ENCODE data around the gene DENND1A.

The DENND1A gene

DNA sequence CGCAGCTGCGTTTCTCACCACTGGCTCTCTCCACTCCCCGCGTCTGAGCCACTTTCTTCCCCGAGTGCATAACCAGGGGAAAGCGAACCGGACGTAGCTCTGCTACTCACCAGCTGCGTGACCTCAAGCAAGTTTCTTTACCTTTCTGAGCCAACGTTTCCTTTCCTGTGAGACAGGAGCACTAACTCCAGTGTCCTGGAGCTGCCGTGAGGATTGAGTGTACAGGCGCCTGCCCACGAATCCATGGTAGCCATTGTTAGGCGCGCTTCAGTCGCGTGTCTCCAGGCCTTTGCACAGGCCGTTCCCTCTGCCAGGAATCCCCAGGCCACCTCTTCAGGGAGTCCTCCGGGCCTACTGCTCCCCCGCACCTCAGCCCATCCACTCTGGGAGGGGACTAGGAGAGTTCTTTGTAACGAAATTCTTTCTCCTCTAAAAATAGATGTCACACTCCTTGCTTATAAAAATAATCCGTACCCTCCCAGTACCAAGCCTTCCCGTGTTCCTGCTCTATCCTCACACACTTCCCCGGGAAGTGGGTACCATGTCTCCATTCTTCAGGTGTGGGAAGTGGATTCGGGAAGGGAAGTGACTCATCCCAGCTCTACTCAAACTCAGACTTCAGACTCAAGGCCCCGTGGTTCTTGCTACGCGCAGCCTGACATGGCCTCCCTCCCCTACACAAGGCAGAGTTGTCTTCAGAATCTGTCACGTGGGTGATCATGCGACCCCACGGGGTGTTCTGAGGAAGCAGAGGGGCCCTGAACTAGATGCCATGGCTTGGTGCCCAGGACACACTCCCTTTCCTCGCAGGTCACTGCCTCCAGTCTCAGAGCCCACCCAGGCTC is 590.0 kb downstream of the DENND1A start:
- TF ChIP-seq ZNF274 (IDR thresholded peaks at IDR 0.05; ENCODE audit: low read depth, low read length), result no peak
- TF ChIP-seq YY1 (IDR thresholded peaks at IDR 0.05; ENCODE audit: insufficient read depth, insufficient read length), result no peak
- no peak for TF ChIP-seq SUZ12 (IDR thresholded peaks at IDR 0.05; ENCODE audit: extremely low read depth, insufficient read depth, insufficient read length)
- peak overlapping the region; percentile 27 for H3K9ac ChIP-seq (ENCODE audit: insufficient read length, low read depth)
- H3K4me3 ChIP-seq (ENCODE audit: insufficient read length, low read depth), result no peak overlapping the region
- H3K36me3 ChIP-seq (ENCODE audit: insufficient read depth, insufficient read length, low read length), result no peaks in the 10 kb centered on the region
- no peaks in the 10 kb centered on the region for H3K9me3 ChIP-seq (ENCODE audit: insufficient read depth, low read length)
- DNase-seq (ENCODE audit: low read depth, low spot score), result no peak
- peaks cover 18% of the 10 kb centered on the region for H3K4me1 ChIP-seq (ENCODE audit: insufficient read depth, insufficient read length)
- no peaks in the 10 kb centered on the region for H3K27me3 ChIP-seq (ENCODE audit: insufficient read depth, insufficient read length)

DNA sequence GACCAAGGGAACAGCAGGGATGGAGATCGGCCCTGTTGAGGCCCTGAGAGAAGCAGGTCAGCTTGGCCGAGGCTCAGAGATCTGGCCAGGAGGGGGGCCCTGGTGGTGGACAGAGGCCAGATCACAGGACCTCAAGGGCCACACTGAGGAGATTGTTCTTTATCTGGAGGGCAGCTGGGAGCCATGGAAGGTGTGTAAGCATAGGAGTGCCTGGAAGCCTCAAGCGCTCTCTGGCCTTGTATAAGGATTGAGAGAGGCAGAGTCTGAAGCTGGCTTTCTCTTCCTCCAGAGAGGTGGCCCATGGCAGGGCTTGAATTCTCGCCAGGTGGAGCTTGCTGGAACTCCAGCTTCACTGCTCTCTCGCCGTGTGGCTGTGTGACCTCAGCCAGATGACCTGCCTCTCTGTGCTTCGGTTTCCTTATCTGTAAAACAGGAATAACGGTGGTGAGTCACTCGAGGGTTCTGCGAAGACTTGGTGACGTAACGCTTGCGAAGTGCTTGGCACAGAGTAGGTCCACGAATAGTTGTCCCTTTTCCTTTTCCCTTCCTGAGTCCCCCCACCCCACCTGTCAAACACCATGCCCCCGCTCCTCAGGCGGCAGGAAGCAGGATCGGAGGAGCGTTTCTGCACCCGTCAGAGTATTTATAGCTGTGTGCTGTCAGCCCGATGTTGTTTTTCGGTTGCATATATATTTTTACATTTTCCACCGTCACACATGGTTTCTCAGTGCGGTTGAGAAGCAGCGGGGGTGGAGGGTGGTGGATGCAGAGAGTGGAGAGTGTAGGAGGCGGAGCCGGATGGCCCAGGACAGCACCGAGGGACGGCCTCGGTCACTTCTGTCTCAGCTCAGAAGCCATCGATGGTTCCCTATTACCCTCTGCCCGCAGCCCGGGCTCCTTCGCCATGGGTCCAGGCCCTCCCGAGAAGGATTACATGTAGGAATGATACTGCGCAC is 590.9 kb downstream of the DENND1A start:
- Histone ChIP-seq H3K4me1 (ENCODE audit: insufficient read depth, insufficient read length) (peaks cover 18% of the 10 kb centered on the region), H3K9me3 (ENCODE audit: insufficient read depth, low read length) (no peaks in the 10 kb centered on the region), H3K36me3 (ENCODE audit: insufficient read depth, insufficient read length, low read length) (no peaks in the 10 kb centered on the region), H3K9ac (ENCODE audit: insufficient read length, low read depth) (peak overlapping the region; percentile 27), H3K4me3 (ENCODE audit: insufficient read length, low read depth) (no peak overlapping the region), H3K27me3 (ENCODE audit: insufficient read depth, insufficient read length) (no peaks in the 10 kb centered on the region)
- TF ChIP-seq ZNF274 (IDR thresholded peaks at IDR 0.05; ENCODE audit: low read depth, low read length), result no peak
- TF ChIP-seq SUZ12 (IDR thresholded peaks at IDR 0.05; ENCODE audit: extremely low read depth, insufficient read depth, insufficient read length), result no peak
- TF ChIP-seq YY1 (IDR thresholded peaks at IDR 0.05; ENCODE audit: insufficient read depth, insufficient read length), result no peak
- no peak for DNase-seq (ENCODE audit: low read depth, low spot score)

DNA sequence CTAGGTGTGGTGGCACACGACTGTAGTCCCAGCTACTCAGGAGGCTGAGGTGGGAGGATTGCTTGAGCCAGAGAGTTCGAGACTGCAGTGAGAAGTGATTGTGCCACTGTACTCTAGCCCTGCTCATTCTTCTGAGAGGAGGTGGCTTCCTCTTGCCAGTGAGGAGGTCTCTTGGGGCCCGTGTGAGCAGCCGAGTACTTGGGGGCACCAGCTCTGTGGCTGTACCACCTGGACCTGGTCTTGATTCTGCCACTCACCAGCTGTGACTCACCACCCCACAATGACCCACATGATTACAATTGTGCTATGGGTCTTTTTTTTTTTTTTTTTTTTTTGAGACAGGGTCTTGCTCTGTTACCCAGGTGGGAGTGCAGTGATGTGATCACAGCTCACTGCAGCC is 592.0 kb downstream of the DENND1A start:
- H3K9ac ChIP-seq (ENCODE audit: insufficient read length, low read depth), result peak overlapping the region; percentile 23
- no peaks in the 10 kb centered on the region for H3K36me3 ChIP-seq (ENCODE audit: insufficient read depth, insufficient read length, low read length)
- H3K9me3 ChIP-seq (ENCODE audit: insufficient read depth, low read length), result no peaks in the 10 kb centered on the region
- no peak overlapping the region for H3K4me3 ChIP-seq (ENCODE audit: insufficient read length, low read depth)
- H3K4me1 ChIP-seq (ENCODE audit: insufficient read depth, insufficient read length), result peaks cover 16% of the 10 kb centered on the region
- H3K27me3 ChIP-seq (ENCODE audit: insufficient read depth, insufficient read length), result no peaks in the 10 kb centered on the region
- DNase-seq (ENCODE audit: low read depth, low spot score), result no peak
- no peak for TF ChIP-seq SUZ12 (IDR thresholded peaks at IDR 0.05; ENCODE audit: extremely low read depth, insufficient read depth, insufficient read length)
- TF ChIP-seq ZNF274 (IDR thresholded peaks at IDR 0.05; ENCODE audit: low read depth, low read length), result no peak
- no peak for TF ChIP-seq YY1 (IDR thresholded peaks at IDR 0.05; ENCODE audit: insufficient read depth, insufficient read length)

DNA sequence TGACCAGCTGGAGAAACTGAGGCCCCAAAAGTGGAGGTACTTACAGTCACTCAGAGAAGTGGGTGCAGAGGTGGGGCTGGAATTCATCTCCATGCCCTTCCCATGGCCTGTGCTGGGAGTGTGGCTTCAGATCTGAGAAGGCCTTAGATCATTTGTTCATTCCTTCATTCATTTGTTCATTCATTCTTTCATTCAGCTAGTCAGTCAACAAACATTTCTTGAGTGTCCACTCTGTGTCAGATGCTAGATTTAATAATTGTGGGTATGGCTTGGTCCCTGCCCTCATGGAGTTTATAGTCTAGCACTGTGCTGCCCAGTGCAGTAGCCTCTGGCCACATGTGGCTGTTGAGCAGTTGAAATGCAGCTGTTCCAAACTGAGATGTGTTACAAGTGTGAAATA is 593.0 kb downstream of the DENND1A start:
- no peaks in the 10 kb centered on the region for H3K36me3 ChIP-seq (ENCODE audit: insufficient read depth, insufficient read length, low read length)
- no peaks in the 10 kb centered on the region for H3K27me3 ChIP-seq (ENCODE audit: insufficient read depth, insufficient read length)
- TF ChIP-seq YY1 (IDR thresholded peaks at IDR 0.05; ENCODE audit: insufficient read depth, insufficient read length) (no peak), SUZ12 (IDR thresholded peaks at IDR 0.05; ENCODE audit: extremely low read depth, insufficient read depth, insufficient read length) (no peak), ZNF274 (IDR thresholded peaks at IDR 0.05; ENCODE audit: low read depth, low read length) (no peak)
- H3K9me3 ChIP-seq (ENCODE audit: insufficient read depth, low read length), result no peaks in the 10 kb centered on the region
- no peak overlapping the region for H3K4me3 ChIP-seq (ENCODE audit: insufficient read length, low read depth)
- peaks cover 16% of the 10 kb centered on the region for H3K4me1 ChIP-seq (ENCODE audit: insufficient read depth, insufficient read length)
- DNase-seq (ENCODE audit: low read depth, low spot score), result no peak
- no peak overlapping the region for H3K9ac ChIP-seq (ENCODE audit: insufficient read length, low read depth)

DNA sequence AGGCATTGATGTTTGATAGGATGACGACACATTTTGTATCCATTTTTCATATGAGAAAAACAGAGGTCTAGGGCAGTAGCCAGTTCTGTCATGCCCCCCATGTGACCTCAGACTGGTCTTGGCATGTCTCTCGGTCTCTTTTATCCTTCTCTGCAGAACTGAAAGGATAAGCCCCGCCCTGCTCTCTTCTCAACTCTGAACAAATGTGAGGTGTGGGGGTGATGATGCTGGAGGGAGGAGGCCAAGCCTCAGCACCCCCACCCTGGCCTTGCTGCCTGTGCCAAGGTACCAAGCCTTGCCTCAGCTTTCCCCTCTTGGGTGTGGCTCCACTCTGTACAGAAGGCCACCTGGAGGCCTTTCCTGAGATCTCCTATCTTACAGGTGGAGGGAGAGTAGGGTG is 593.5 kb downstream of the DENND1A start:
- H3K4me3 ChIP-seq (ENCODE audit: insufficient read length, low read depth), result no peak overlapping the region
- no peaks in the 10 kb centered on the region for H3K36me3 ChIP-seq (ENCODE audit: insufficient read depth, insufficient read length, low read length)
- no peak for DNase-seq (ENCODE audit: low read depth, low spot score)
- H3K27me3 ChIP-seq (ENCODE audit: insufficient read depth, insufficient read length), result no peaks in the 10 kb centered on the region
- H3K9ac ChIP-seq (ENCODE audit: insufficient read length, low read depth), result no peak overlapping the region
- H3K4me1 ChIP-seq (ENCODE audit: insufficient read depth, insufficient read length), result peaks cover 16% of the 10 kb centered on the region
- no peaks in the 10 kb centered on the region for H3K9me3 ChIP-seq (ENCODE audit: insufficient read depth, low read length)
- TF ChIP-seq ZNF274 (IDR thresholded peaks at IDR 0.05; ENCODE audit: low read depth, low read length), result no peak
- TF ChIP-seq YY1 (IDR thresholded peaks at IDR 0.05; ENCODE audit: insufficient read depth, insufficient read length), result no peak
- no peak for TF ChIP-seq SUZ12 (IDR thresholded peaks at IDR 0.05; ENCODE audit: extremely low read depth, insufficient read depth, insufficient read length)

DNA sequence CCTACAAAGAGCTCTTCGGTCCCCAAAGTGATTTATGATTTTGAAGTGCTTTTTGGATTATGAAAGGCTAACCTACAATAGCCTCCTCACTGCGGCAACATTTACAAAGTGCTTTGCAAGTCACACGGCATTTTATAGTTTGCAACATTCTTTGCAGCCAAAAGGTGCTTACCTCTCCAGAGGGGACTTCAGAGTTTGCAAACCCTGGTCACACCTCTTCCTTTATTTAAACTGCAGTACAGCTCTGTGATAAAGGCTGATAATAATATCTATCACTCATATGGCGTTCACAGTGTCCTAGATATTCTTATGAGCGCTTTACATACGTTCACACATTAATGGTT is 594.0 kb downstream of the DENND1A start:
- Histone ChIP-seq H3K4me1 (ENCODE audit: insufficient read depth, insufficient read length) (peaks cover 16% of the 10 kb centered on the region), H3K36me3 (ENCODE audit: insufficient read depth, insufficient read length, low read length) (no peaks in the 10 kb centered on the region), H3K9me3 (ENCODE audit: insufficient read depth, low read length) (no peaks in the 10 kb centered on the region), H3K27me3 (ENCODE audit: insufficient read depth, insufficient read length) (no peaks in the 10 kb centered on the region), H3K4me3 (ENCODE audit: insufficient read length, low read depth) (no peak overlapping the region), H3K9ac (ENCODE audit: insufficient read length, low read depth) (no peak overlapping the region)
- no peak for DNase-seq (ENCODE audit: low read depth, low spot score)
- no peak for TF ChIP-seq YY1 (IDR thresholded peaks at IDR 0.05; ENCODE audit: insufficient read depth, insufficient read length)

Data from NT2/D1 (cell line).